ENCODE measurements around the gene DYNLT1.

DNA sequence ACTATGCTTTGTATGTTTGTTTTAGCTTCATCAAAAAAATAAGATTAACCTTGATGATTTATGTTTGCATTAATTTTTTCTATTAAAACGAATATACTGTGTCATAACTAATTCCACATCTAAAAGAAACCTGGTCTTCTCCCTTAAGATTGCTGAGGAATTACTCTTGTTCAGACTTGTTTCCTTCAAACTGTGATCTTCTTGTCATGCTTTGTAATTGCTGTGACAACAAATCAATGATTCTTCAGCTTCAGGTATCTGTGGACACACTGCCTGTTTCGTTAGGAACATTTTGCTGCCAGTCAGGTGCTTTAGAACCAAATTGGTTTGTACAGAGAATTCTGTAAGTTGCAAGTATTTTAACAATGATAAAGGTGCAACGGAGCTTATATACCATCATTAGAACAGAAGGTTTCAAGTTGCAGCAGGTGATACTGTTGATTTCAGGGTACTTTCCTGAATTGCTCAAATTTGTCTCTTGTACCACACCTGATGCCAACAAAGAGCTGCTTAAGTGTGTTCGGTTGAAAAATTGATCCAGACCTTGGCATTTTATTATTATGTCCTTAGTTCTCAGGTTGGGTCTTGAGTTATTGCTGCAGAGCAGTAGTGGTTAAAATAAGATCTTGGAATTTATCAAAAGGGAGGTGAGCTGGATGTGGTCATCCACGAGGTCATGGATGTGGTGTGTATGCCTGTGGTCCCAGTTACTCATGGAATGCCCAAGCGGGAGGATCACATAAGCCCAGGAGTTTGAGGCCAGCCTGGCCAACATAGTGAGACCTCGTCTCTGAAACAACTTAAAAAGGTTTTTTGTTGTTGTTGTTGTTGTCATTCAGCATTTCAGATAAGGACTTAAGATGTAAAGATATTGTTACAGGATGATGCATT lies 24.8 kb upstream of the DYNLT1 start:
- no peak for TF ChIP-seq CTCF (conservative IDR thresholded peaks at IDR 0.05; ENCODE audit: low read length)
- TF ChIP-seq EZH2phosphoT487 (IDR thresholded peaks at IDR 0.05; ENCODE audit: borderline replicate concordance, low read depth, low read length) = no peak
